ENCODE measurements around the gene B4GALT2. TPM values are rescaled to one million over a fixed set of nuclear protein-coding genes. Genes with fewer than 3 reads are reported as not detected.
A peak's percentile ranks its signal among the peaks of the same experiment; 100 is the strongest.

The B4GALT2 gene
- total RNA-seq, 1 experiment from 2014 or later, result 70.9 TPM

GRCh38 chr1:43946236-43947060, 32.6 kb upstream of the B4GALT2 start, which contains the start of gene IPO13:
Gene IPO13, plus strand, starts transcription at chr1:43946950. Its CDS starts 651 bp downstream, at chr1:43947601.
- Histone ChIP-seq H3T11ph (ENCODE audit: low read length) (no peak within 1 kb of the TSS), H2AK5ac (ENCODE audit: insufficient read length, low read length) (no peak within 1 kb of the TSS), H2BK5ac (ENCODE audit: insufficient read length, low read length) (no peak within 1 kb of the TSS), H3K79me2 (ENCODE audit: insufficient read depth, low read length) (no peaks in the 10 kb centered on the region), H4K91ac (ENCODE audit: insufficient read length, low read depth, low read length) (no peak within 1 kb of the TSS), H3K9ac (ENCODE audit: extremely low read depth, insufficient read length, low read length) (peak within 1 kb of the TSS; percentile 80), H3K27ac (ENCODE audit: insufficient read length, low read depth, low read length) (no peak within 1 kb of the TSS), H3K4me2 (ENCODE audit: insufficient read depth, insufficient read length, low read length) (peak within 1 kb of the TSS; percentile 63), H3K14ac (ENCODE audit: insufficient read depth, low read length) (peak within 1 kb of the TSS; percentile 99), H3K18ac (ENCODE audit: insufficient read length, low read depth, low read length) (peak within 1 kb of the TSS; percentile 98), H3K4ac (ENCODE audit: low read depth, low read length) (no peak within 1 kb of the TSS), H3K23ac (ENCODE audit: insufficient read length, low read depth, low read length) (no peak within 1 kb of the TSS), H4K8ac (replicated peaks; ENCODE audit: insufficient read length, low read depth, low read length) (no peak within 1 kb of the TSS), H3K79me1 (ENCODE audit: insufficient read depth, low read depth, low read length, poor library complexity, severe bottlenecking) (no peaks in the 10 kb centered on the region), H2BK120ac (ENCODE audit: low read depth, low read length, poor library complexity, severe bottlenecking) (no peak within 1 kb of the TSS), H2BK15ac (ENCODE audit: low read depth, low read length) (no peak within 1 kb of the TSS), H2BK20ac (ENCODE audit: low read depth, low read length, poor library complexity, severe bottlenecking) (no peak within 1 kb of the TSS), H3K27me3 (ENCODE audit: insufficient read depth, low read length) (no peaks in the 10 kb centered on the region), H2AFZ (ENCODE audit: low read length) (no peak within 1 kb of the TSS), H3K9me3 (ENCODE audit: control insufficient read depth, low read depth, low read length) (no peaks in the 10 kb centered on the region), H3K23me2 (ENCODE audit: insufficient read length, low read depth, low read length, poor library complexity, severe bottlenecking) (peaks cover 10% of the 10 kb centered on the region), H3K4me1 (ENCODE audit: insufficient read depth, low read length) (no peaks in the 10 kb centered on the region), H3K56ac (ENCODE audit: insufficient read length, low read depth, low read length) (no peak within 1 kb of the TSS), H4K5ac (ENCODE audit: insufficient read length, low read depth, low read length) (no peak within 1 kb of the TSS), H2BK12ac (ENCODE audit: insufficient read length, low read depth, low read length) (no peak within 1 kb of the TSS), H4K20me1 (ENCODE audit: control insufficient read depth, insufficient read depth, insufficient read length) (no peaks in the 10 kb centered on the region)
- Mint-ChIP-seq H3K36me3 (ENCODE audit: insufficient read depth in 1 of 3, low read depth in 3 of 3) (peaks cover 0 to 9% (median 7%) of the 10 kb centered on the region in 3 experiments; a peak in 6 of 7 replicates), H3K4me1 (peaks cover 26 to 34% of the 10 kb centered on the region in 2 experiments), H3K27me3 (ENCODE audit: low read depth) (no peaks in the 10 kb centered on the region; the same call in 1 of the 2 replicates), H3K9me3 (no peaks in the 10 kb centered on the region), H3K27ac (peak within 1 kb of the TSS; percentile 92 to 98 (median 97); a peak in 6 of 7 replicates), H3K4me3 (peak within 1 kb of the TSS; percentile 84 to 88)
- WGBS (ENCODE audit: extremely low coverage, insufficient read length, low lambda C conversion rate), result no CpG with 5 or more reads among the region's 74 CpGs
- peak; percentile 84 for TF ChIP-seq CTCF (conservative IDR thresholded peaks at IDR 0.05)
- DNase-seq, result peak; percentile 98
